HG03460 (cell line): ENCODE results near the gene AGAP2.

Experiments used
- ATAC-seq: cut with Tn5 transposase; IDR thresholded peaks from one replicate; pipeline ENCODE4 v1.9.1; 2021; ENCODE audit not compliant: unreplicated experiment

AGAP2 gene

GRCh38 chr12:57737467-57738460, 778 bp downstream of the AGAP2 start:
- ATAC-seq: no peak

DNA sequence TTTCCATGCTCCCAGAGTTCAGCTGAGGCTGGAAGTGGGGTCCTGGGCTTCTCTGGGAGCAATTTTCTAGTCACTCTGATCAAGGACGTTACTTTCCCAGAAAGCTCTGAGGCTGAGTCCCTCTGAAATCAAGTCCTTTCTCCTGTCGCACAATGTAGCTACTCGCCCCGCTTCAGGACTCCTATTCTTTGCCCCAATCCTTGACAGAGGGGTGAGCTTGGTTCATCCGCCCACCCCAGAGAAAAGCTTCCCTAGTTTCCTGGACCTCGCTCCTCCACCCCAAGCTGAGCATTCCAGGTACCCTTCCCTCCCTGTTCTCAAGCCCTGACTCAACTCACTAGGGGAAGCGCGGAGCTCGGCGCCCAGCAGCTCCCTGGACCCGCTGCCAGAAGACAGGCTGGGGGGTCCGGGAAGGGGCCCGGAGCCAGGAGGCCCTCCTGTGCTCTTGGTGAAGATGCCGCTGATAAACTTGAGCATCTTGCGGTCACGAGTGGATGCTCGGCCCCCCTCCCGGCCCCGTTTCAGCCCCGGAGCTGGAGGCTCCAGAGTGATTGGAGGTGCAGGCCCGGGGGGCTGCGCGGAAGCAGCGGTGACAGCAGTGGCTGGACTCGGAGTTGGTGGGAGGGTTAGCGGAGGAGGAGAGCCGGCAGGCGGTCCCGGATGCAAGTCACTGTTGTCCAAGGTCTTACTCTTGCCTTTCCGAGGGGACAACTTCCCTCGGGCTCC, 1.6 kb downstream of the AGAP2 start:
- ATAC-seq: no peak

DNA sequence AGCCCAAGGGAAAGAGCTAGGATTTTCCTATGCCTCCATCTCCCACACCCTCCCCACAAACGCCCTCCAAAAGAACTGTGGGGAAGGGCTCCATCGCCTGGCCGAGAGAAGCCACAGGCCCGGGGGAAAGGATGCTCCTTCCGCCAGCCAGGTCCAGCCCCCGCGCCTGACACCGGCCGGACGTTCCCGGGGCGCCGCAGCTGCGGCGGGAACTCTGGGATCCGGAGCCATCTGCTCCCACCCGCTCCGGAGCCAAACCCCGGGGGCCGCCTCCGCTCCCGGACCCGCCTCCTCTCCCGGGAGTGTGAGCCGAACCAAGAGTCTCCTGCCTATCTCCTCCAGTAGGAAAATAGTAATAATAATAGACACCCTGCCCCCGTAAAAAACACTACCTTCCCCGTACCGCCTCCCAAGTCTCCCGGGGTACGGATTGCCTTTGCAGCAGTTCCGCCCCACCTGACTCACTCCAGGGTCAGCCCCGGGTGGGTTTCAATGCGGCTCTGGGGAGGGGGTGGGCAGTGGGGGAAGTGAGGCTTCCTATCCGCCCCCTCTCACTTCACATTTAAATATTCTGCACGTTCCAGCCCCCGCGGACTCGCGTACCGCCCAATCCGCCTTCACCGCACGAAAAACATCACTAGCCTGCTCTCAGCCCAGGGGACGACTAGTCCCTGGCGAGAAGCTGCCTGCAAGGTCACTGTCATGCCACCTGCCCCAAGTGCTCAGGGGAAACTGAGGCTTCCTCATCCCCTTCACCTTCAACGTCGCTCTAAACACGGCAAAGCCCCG, 2.4 kb downstream of the AGAP2 start:
- no peak for ATAC-seq

DNA sequence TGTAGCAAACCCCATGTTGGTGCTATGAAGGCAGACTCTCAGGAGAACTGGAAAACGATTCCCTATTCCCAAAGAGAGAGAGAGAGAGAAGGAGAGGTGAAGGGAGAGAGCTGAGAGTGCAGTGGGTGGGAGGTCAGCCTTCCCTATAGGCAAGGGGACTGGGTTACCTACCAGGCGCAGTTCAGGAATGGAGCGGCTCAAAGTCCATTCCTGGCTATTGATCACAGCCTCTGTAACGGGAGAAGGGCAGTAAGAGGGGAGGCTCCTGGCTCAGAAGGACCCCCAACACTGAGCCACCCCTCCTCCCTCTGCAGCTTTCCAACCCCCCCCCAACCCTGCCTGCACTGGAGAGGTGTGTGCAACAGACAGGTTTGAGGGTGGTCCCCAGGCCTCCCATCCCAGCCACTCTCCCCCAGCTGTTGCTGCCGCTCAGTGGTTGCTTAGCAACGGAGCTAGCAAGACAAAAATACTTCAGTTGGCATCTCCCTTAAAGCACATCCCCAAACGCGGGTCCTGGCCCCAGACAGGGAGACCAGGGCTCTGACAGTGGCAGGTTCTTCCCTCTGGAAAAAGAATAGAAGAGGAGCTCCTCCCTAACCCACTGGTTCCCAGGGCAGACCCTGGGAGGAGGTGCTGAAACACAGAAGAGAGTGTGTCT, 3.2 kb downstream of the AGAP2 start:
- ATAC-seq: no peak

- no peak for ATAC-seq
Measured at GRCh38 chr12:57734591-57734990, 4.0 kb downstream of the AGAP2 start.

DNA sequence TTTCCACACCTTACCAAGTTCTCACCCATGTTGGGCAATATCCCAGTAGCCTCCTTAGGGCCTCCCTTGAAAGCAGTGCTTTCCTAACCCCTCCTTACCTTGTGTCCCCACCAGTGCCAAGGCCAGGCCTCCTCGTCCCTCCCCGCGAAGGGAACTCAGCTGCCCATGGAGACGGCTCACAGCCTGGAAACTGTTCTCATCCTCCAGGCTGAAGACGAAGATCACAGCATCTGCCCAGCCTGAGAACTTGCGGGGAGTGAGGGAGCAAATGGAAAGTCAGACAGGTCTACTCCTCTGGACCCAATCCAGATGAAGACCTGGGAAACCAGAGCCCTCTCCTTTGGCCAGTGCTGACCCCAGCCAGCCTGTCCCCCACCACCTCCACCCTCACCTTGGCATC, 4.6 kb downstream of the AGAP2 start:
- no peak for ATAC-seq

- no peak for ATAC-seq
Measured at GRCh38 chr12:57732726-57733593, 5.6 kb downstream of the AGAP2 start.

- ATAC-seq: no peak
Measured at GRCh38 chr12:57732270-57732669, 6.3 kb downstream of the AGAP2 start.

- ATAC-seq: no peak
Measured at GRCh38 chr12:57731411-57732080, 7.0 kb downstream of the AGAP2 start.

DNA sequence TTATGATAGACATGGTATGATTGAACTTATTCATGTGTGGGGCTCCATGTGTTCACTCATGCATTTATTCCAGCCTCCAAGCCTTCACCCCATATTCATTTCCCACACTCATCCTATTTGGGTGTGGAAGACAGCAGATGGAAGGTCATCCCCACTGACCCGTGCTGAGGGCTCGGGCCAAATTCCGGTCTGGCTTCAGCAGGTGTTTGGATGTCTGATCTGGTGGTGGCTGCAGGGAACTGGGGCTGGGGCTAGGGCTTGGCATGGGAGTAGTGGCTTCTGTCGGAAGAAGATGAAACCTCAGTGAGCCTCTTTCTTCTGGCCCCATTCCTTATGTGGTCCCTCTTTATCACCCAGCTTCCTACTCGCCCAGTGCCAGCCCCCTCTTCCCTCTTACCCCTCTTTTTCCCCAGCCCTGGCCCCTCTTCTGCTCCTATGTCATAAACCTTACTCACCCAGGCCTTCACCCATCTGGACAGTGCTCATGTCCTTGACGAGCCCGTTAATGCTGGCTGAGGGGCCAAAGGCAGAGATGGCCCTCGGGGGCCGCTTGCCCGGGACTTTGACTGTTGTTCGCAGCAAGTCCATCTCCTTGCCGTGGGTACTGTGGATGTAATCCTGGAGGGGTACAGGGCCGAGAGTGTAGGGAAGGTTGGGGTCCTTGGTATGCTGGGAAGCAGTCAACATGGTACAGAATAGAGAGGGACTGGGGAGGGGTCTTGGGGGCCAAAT, 8.0 kb downstream of the AGAP2 start:
- ATAC-seq: no peak

DNA sequence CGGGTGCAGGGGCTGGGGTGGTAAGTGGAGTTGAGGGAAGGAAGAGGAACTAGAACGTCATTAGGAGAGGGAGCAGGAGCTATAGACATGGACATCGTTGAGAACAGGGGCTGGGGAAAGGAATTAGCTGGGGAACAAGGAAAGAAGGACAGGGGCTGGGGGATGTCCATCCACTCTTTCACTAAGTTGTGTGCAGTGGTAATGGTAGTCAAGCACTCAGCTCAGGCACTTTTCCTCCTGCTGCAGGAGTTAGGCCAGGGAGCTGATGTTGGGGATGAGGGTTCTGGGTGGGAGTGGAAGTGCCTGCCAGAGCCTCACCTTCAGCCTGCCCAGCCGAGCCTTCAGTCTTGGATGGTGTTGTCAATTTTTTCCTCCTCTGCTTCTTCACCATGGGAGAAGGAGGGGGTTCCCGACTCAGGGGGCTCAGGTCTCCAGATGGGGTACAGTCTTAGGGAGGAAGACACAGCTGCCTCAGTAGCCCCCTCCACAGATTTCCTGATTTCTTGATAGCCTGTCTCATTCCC, 9.2 kb downstream of the AGAP2 start:
- ATAC-seq: no peak

DNA sequence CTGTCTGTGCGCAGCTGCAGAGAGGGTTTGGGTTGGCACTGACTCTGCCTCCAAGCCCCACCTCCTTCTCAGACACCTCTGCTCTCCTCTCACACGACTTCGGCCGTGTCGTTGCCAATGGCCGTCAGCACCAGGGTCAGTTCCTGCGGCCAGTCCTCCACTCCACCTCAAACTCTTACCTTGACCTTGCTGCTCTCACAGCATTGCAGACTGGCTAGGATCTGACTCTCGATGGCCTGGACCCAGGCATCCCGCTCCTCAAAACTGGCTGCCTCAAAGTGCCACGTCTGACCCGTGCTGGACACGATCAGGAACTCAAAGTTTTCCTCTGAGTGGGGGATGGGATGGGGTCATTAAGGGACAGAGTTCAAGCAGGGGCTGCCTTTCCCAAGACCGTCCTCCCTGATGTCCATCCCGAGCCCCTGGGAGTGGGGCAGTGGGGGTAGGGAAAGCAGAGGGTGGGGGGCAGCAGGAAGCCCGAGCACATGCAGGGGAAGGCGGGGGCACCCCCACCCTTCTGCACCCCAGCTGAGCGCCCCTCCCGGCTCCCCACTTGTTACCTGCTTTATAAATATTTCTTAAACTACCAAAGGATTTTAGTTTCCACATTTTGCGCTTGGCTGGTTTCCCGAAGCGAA, 10.7 kb downstream of the AGAP2 start:
- no peak for ATAC-seq

GRCh38 chr12:57726884-57727757, 11.4 kb downstream of the AGAP2 start:
- ATAC-seq: no peak

DNA sequence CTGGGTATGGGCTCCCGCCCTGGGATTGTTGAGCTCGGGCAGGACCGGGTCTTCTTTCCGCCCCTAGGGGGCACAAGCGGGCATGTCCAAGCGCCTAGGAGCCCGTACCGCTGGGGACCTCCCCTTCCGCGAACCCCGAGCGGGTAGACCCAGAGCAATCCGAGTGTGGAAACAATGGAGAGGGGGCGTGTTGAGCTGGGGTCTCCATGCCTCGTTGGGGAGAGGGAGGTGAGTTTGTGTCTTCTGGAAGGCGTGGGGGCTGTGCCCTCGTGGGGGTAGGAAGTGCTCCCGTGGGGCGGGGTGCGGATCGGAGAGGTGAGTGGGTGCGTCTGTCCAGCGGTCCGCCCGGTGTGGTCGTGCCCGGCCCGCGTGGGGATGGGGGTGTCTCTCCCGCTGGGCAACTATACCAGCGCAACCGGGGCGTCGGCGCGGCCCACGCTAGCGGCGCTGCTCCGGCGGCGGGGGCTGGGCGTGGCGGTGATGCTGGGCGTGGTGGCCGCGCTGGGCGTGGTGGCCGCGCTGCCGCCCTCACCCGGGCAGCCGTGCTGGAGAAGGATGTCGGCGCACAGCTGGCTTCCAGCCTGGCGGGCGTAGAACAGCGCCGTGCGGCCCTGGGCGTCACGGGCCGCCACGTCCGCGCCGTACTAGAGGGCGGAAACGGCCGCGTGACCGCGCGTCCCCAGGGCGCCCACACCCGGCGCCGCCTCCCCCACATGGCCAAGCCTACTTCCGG, 12.2 kb downstream of the AGAP2 start:
- ATAC-seq: peak; percentile 54

GRCh38 chr12:57725851-57726150, 12.7 kb downstream of the AGAP2 start:
- no peak for ATAC-seq

- ATAC-seq: no peak
Measured at GRCh38 chr12:57724936-57725740, 13.4 kb downstream of the AGAP2 start.
